Activated T-cell treated with anti-CD3 and anti-CD28 coated beads, Interleukin-2, amount 50 U/mL, for 24 hours (primary cell): Measurements from ENCODE around the gene ZBTB16.

Experiments used
- DNase-seq: peaks from one replicate; pipeline ENCODE4 v3.0.0-alpha.2; 2020
- H3K27ac Mint-ChIP-seq: 2 replicates; pipeline ENCODE4 v1.8.0; 2020; ENCODE audit warnings: mild to moderate bottlenecking, mixed read lengths
- H3K27me3 Mint-ChIP-seq: 2 replicates; pipeline ENCODE4 v1.8.0; 2020; ENCODE audit warnings: mixed read lengths
- H3K36me3 Mint-ChIP-seq: 2 replicates; pipeline ENCODE4 v1.8.0; 2020; ENCODE audit warnings: low read depth, mixed read lengths
- H3K4me1 Mint-ChIP-seq: 2 replicates; pipeline ENCODE4 v1.8.0; 2020; ENCODE audit warnings: low read depth, mixed read lengths
- H3K4me3 Mint-ChIP-seq: 2 replicates; pipeline ENCODE4 v1.8.0; 2020; ENCODE audit warnings: mild to moderate bottlenecking, moderate library complexity, mixed read lengths
- H3K9me3 Mint-ChIP-seq: 2 replicates; pipeline ENCODE4 v1.8.0; 2020; ENCODE audit warnings: mixed read lengths

Gene ZBTB16

GRCh38 chr11:114261791-114262190 is 202.3 kb downstream of the ZBTB16 start:
- no peaks in the 10 kb centered on the region for H3K36me3 Mint-ChIP-seq
- H3K9me3 Mint-ChIP-seq = no peaks in the 10 kb centered on the region
- H3K27ac Mint-ChIP-seq = no peak overlapping the region
- no peaks in the 10 kb centered on the region for H3K27me3 Mint-ChIP-seq
- H3K4me1 Mint-ChIP-seq = no peaks in the 10 kb centered on the region
- no peak overlapping the region for H3K4me3 Mint-ChIP-seq
- DNase-seq = no peak

- Mint-ChIP-seq H3K27ac (no peak overlapping the region), H3K27me3 (no peaks in the 10 kb centered on the region)
- DNase-seq = no peak
These were observed 203.4 kb downstream of the ZBTB16 start for GRCh38 chr11:114262681-114263512.

GRCh38 chr11:114263513-114264170 is 204.1 kb downstream of the ZBTB16 start:
- Mint-ChIP-seq H3K9me3 (no peaks in the 10 kb centered on the region), H3K4me3 (no peak overlapping the region), H3K27me3 (no peaks in the 10 kb centered on the region), H3K4me1 (no peaks in the 10 kb centered on the region), H3K36me3 (no peaks in the 10 kb centered on the region), H3K27ac (no peak overlapping the region)
- no peak for DNase-seq

More at GRCh38 chr11:114262681-114263512, 203.4 kb downstream of the ZBTB16 start:
- Mint-ChIP-seq H3K9me3 (no peaks in the 10 kb centered on the region), H3K4me3 (no peak overlapping the region), H3K4me1 (no peaks in the 10 kb centered on the region), H3K36me3 (no peaks in the 10 kb centered on the region)

GRCh38 chr11:114264381-114264780 is 204.9 kb downstream of the ZBTB16 start:
- Mint-ChIP-seq H3K27ac (no peak overlapping the region), H3K4me3 (no peak overlapping the region), H3K4me1 (no peaks in the 10 kb centered on the region), H3K9me3 (no peaks in the 10 kb centered on the region), H3K36me3 (no peaks in the 10 kb centered on the region), H3K27me3 (peaks cover 4% of the 10 kb centered on the region)
- no peak for DNase-seq

GRCh38 chr11:114265122-114265878 is 205.8 kb downstream of the ZBTB16 start:
- no peaks in the 10 kb centered on the region for H3K9me3 Mint-ChIP-seq

GRCh38 chr11:114269498-114269897 is 210.0 kb downstream of the ZBTB16 start:
- peaks cover 43% of the 10 kb centered on the region for H3K27me3 Mint-ChIP-seq
- H3K9me3 Mint-ChIP-seq = no peaks in the 10 kb centered on the region
- no peaks in the 10 kb centered on the region for H3K4me1 Mint-ChIP-seq
- H3K36me3 Mint-ChIP-seq = no peaks in the 10 kb centered on the region
- H3K4me3 Mint-ChIP-seq = no peak overlapping the region
- DNase-seq = no peak
- H3K27ac Mint-ChIP-seq = no peak overlapping the region

More at GRCh38 chr11:114265122-114265878, 205.8 kb downstream of the ZBTB16 start:
- H3K4me3 Mint-ChIP-seq = no peak overlapping the region
- no peaks in the 10 kb centered on the region for H3K36me3 Mint-ChIP-seq
- DNase-seq = no peak
- no peak overlapping the region for H3K27ac Mint-ChIP-seq
- H3K27me3 Mint-ChIP-seq = peaks cover 6% of the 10 kb centered on the region
- H3K4me1 Mint-ChIP-seq = no peaks in the 10 kb centered on the region

- DNase-seq = no peak
- no peaks in the 10 kb centered on the region for H3K36me3 Mint-ChIP-seq
- H3K27ac Mint-ChIP-seq = no peak overlapping the region
- H3K4me1 Mint-ChIP-seq = no peaks in the 10 kb centered on the region
- no peak overlapping the region for H3K4me3 Mint-ChIP-seq
- H3K9me3 Mint-ChIP-seq = no peaks in the 10 kb centered on the region
- H3K27me3 Mint-ChIP-seq = peaks cover 52% of the 10 kb centered on the region
These were observed 211.2 kb downstream of the ZBTB16 start for GRCh38 chr11:114270531-114271270.

GRCh38 chr11:114271316-114271715 is 211.8 kb downstream of the ZBTB16 start:
- Mint-ChIP-seq H3K27me3 (peaks cover 54% of the 10 kb centered on the region), H3K36me3 (no peaks in the 10 kb centered on the region), H3K4me1 (no peaks in the 10 kb centered on the region), H3K9me3 (no peaks in the 10 kb centered on the region), H3K4me3 (no peak overlapping the region), H3K27ac (no peak overlapping the region)
- DNase-seq = no peak

GRCh38 chr11:114272311-114272710 is 212.8 kb downstream of the ZBTB16 start:
- Mint-ChIP-seq H3K4me3 (no peak overlapping the region), H3K36me3 (no peaks in the 10 kb centered on the region), H3K4me1 (no peaks in the 10 kb centered on the region), H3K27me3 (peaks cover 59% of the 10 kb centered on the region), H3K27ac (no peak overlapping the region), H3K9me3 (no peaks in the 10 kb centered on the region)
- no peak for DNase-seq

GRCh38 chr11:114273071-114273470 is 213.6 kb downstream of the ZBTB16 start:
- H3K36me3 Mint-ChIP-seq = no peaks in the 10 kb centered on the region
- no peak overlapping the region for H3K4me3 Mint-ChIP-seq
- H3K27me3 Mint-ChIP-seq = peaks cover 61% of the 10 kb centered on the region
- no peak for DNase-seq
- H3K9me3 Mint-ChIP-seq = no peaks in the 10 kb centered on the region
- no peaks in the 10 kb centered on the region for H3K4me1 Mint-ChIP-seq
- H3K27ac Mint-ChIP-seq = no peak overlapping the region

- Mint-ChIP-seq H3K36me3 (no peaks in the 10 kb centered on the region), H3K27me3 (peaks cover 68% of the 10 kb centered on the region), H3K4me1 (no peaks in the 10 kb centered on the region), H3K27ac (no peak overlapping the region), H3K4me3 (no peak overlapping the region), H3K9me3 (no peaks in the 10 kb centered on the region)
- no peak for DNase-seq
These were observed 214.6 kb downstream of the ZBTB16 start for GRCh38 chr11:114273890-114274635.

- H3K9me3 Mint-ChIP-seq = no peaks in the 10 kb centered on the region
- peaks cover 68% of the 10 kb centered on the region for H3K27me3 Mint-ChIP-seq
These were observed 215.1 kb downstream of the ZBTB16 start for GRCh38 chr11:114274637-114275036.

GRCh38 chr11:114275280-114275679 is 215.8 kb downstream of the ZBTB16 start:
- peaks cover 73% of the 10 kb centered on the region for H3K27me3 Mint-ChIP-seq
- H3K4me1 Mint-ChIP-seq = no peaks in the 10 kb centered on the region
- H3K27ac Mint-ChIP-seq = no peak overlapping the region
- H3K4me3 Mint-ChIP-seq = no peak overlapping the region
- H3K9me3 Mint-ChIP-seq = no peaks in the 10 kb centered on the region
- DNase-seq = no peak
- H3K36me3 Mint-ChIP-seq = no peaks in the 10 kb centered on the region

More at GRCh38 chr11:114274637-114275036, 215.1 kb downstream of the ZBTB16 start:
- H3K27ac Mint-ChIP-seq = no peak overlapping the region
- no peaks in the 10 kb centered on the region for H3K36me3 Mint-ChIP-seq
- no peak overlapping the region for H3K4me3 Mint-ChIP-seq
- DNase-seq = no peak
- H3K4me1 Mint-ChIP-seq = no peaks in the 10 kb centered on the region
